Activated CD4-positive, alpha-beta T cell treated with anti-CD3 and anti-CD28 coated beads, Interleukin-2, Interleukin-4, amounts not matched to agents 100 ng/mL and 50 ng/mL, durations not matched to agents 16 hours and 8 hours (primary cell): ENCODE data around the gene TMEM37.
"Not testable (repeated sequence)": the region's sequence is repeated elsewhere in the genome, so short reads cannot be mapped to it uniquely, and the experiment has no call there.

Experiments
- DNase-seq: peaks from one replicate; pipeline ENCODE4 v3.0.0-alpha.2; 2020; ENCODE audit warnings: low spot score

Gene TMEM37, protein sequence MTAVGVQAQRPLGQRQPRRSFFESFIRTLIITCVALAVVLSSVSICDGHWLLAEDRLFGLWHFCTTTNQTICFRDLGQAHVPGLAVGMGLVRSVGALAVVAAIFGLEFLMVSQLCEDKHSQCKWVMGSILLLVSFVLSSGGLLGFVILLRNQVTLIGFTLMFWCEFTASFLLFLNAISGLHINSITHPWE

GRCh38 chr2:119431155-119431975, at the start of gene TMEM37:
TMEM37 (plus strand) TSS chr2:119431854; CDS start chr2:119431904, 50 bp downstream.
- DNase-seq, result no peak

- DNase-seq, result no peak
Observed at GRCh38 chr2:119383410-119384140, 48.1 kb upstream of the TMEM37 start.

DNA sequence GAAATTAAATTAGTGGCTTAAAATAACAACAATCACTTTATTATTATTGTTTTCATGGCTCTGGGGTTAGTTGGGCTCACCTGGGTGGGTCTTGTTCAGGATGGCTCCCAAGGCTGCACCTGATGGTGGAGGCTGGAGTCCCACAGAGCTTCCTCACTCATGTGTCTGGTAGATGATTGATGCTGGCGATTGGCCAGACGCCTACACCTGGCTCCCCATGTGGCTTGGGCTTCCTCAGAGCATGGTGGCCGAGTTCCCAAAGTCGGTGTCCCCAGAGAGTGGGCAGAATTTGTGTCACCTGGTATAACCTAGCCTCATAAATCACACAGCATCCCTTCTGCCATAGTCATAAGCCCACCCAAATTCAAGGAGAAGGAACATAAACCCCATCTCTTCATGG, 46.7 kb upstream of the TMEM37 start:
- no peak for DNase-seq

DNA sequence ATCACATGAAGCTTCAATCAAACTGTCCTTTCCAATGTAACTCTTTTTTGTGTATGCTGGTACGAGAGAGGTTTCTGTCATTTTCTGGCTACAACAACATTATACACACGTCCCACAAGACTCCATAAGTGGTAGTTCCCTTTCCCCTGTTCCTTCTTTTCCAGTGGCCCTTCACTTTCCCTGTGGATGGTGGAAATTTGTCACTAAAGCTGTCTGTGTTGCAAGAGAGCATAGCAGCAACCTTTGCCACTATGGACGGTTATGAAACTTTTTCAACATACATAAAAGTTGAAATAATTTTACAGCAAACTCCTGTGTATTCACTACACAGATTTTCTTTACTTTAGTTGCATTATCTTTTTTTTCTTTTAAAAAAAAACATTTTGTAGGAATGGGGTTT, 46.2 kb upstream of the TMEM37 start:
- no peak for DNase-seq

GRCh38 chr2:119387381-119388129, 44.1 kb upstream of the TMEM37 start:
- DNase-seq, result no peak

- no peak for DNase-seq
Observed at GRCh38 chr2:119389615-119390306, 41.9 kb upstream of the TMEM37 start.

DNA sequence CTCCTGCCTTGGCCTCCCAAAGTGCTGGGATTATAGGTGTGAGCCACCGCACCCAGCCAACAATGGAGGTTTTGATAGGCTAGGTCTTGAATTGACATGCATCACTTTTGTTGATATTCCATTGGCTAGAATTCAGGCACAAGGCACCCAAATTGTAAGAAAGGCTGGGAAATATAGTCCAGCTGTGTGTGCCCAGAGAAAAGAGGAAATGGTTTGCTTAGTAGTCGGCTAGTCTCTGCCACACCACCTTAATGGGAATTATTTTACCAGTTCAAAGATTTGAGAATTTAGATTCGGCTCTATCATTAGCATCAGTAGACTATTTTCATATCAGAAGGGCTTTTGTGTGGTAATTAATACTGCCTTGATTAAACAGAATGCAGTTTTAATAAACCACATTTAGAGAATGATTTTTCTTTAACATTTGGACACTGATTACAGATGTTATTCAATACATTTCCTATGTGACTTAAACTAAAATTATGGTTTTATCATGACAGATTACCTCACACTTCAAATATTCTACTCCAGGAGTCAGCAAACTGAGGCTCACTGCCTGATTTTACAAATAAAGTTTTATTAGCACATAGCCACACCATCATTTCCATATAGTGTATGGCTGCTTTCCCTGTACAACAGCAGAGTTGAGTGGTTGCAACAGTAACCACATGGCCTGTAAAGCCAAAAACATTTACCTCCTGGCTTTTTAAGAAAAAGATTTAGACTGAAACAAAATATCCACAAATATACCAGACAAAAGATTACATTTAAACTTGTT, 37.5 kb upstream of the TMEM37 start:
- DNase-seq, result no peak

- no peak for DNase-seq
Observed at GRCh38 chr2:119397196-119397595, 34.5 kb upstream of the TMEM37 start.

- DNase-seq, result no peak
Observed at GRCh38 chr2:119402106-119402505, 29.5 kb upstream of the TMEM37 start.

DNA sequence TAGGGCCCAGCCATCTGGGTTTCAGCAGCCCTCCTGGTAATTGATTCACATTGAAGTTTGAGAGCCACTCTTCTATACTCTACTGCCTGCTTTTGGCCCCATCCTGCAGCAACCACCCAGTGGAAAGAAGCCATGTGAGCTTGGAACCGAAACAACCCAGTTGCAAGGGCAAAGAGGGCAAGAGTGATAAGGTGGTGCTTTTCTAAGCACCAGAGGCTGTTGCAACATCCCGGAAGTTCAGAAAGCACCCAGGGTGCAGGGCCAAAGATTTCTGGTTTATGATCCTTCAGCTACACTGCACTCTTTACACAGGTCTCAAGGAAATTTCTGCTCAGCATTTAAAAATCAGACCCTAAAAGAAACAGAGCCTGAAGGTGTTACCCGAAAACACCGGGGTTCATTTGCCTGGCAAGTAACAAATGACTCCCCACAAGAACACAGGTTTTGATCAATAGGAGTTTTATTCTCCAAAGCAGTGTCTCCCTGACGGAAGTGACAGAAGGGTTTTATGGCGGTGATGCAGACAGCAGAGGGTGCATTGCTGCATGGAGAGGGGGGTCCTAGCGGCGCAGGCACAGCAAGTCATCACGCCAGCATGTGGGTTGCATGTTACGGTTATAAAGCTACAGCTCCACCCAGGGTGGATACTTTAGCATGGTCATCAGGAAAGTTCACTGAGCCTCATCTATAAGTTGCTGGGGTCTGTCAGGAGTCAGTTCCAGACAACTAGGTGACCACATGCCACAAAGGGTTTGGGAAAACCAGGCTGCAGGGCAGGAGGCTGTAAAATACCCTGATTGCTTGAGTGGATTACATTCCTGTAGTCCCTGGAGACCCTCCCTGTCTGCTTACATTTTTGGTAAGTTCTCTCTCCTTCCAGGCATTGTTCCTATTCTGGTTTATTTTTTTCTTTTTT, 28.8 kb upstream of the TMEM37 start:
- no peak for DNase-seq

DNA sequence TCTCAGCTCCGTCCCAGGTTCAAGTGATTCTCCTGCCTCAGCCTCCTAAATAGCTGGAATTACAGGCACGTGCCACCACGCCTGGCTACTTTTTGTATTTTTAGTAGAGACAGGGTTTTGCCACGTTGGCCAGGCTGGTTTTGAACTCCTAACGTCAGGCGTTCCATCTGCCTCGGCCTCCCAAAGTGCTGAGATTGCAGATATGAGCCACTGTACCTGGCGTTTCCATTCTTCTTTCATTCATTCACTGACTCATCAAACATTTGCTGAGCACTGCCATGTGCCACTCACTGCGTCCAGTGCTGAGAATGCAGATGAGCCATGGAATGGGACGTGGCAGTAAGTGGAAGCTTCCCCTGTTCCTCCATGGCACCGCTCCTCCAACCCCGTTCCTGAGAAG, 28.0 kb upstream of the TMEM37 start:
- DNase-seq, result not testable (repeated sequence)

DNA sequence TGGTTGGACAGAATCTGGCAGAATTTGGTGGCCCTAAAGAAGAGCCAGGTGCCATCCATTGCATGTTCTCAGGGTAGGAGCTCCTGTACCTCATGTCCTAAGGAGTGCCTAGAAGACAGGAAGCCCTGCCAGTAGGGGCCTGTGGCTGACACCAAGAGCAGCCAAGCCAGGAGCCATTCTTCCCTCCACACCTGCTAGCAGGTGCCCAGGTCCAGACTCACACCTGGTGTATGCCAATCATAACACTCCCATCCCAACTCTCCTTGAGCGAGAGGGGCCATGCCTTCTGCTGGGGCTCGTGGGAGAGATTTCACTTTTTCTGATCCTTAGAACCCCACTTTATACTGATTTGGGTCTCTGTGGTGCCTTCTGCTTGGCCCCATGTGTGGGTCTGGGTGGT, 26.5 kb upstream of the TMEM37 start:
- DNase-seq, result no peak

DNA sequence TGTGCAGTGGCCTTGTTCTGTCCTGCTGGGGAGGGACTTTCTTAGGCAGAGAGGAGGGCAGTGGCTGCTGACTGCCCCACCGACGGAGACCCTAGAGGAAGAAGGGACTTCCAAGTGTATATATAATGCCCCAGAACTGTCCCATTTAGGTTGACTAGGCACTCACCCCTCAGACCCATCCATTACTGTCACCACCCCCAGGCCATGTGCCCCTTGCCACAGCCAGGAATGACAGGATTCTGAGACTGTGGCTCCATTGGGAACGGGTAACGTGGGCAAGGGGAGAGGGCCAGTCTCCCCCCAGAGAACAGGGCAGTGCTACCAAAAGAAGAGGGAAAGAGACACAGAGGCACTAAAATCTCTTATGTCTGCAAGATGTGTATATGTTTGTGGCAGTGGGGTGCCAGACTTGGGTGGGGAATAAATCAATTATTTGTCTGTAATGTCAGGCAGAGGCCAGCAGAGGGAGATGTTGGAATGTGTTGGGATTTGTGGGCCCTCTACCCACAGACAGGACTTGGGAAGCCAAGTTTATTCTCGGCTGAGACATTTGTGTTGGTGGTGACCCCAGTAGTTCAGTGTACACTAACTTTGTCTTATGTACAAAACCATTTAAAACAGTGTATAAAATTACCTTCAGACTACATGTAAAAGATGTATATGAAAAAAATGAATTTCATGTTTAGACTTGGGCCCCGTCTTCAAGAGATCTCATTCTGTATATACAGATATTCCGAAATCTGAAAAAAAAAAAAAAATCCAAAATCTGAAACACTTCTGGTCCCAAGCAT, 24.0 kb upstream of the TMEM37 start:
- peak; percentile 43 for DNase-seq

DNA sequence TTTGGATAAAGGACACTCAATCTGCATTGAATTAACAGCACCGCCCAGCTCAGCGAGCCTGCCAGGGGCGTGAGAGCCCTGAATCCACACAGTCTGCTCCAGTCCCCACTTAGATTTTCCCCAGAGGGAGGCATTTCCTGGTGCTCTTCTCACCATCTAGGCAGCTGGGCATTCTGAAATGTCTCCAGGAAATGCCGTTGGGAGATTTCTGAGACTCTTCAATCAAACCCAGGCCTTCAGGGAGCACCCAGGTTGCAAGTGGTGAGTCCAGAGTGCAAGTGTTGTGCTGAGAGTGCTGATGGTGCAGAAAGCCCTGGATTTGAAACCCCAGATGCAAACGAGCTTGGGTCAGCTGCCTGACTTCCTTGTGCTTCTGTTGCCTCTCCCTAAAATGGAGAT, 23.4 kb upstream of the TMEM37 start:
- DNase-seq, result no peak

- no peak for DNase-seq
Observed at GRCh38 chr2:119409506-119409905, 22.1 kb upstream of the TMEM37 start.

- DNase-seq, result no peak
Observed at GRCh38 chr2:119414894-119415293, 16.8 kb upstream of the TMEM37 start.

DNA sequence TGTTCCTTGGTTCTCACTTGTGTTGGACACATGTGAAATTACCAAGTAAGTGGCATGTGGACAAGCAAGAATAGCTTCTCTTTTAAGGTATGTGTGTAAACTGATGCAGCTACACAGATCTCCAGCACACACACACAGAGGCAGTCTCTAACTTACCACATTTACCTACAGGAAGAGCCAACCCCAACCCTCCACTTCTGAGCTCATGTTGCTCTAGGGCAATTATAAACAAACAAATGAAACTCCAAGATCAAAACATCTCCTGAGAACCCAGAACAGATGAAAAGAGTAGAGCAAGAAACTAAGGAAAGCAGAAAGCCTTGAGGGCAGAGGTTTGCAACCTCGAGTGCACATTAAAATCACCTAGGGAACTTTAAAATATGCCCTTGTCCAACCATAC, 16.0 kb upstream of the TMEM37 start:
- no peak for DNase-seq

DNA sequence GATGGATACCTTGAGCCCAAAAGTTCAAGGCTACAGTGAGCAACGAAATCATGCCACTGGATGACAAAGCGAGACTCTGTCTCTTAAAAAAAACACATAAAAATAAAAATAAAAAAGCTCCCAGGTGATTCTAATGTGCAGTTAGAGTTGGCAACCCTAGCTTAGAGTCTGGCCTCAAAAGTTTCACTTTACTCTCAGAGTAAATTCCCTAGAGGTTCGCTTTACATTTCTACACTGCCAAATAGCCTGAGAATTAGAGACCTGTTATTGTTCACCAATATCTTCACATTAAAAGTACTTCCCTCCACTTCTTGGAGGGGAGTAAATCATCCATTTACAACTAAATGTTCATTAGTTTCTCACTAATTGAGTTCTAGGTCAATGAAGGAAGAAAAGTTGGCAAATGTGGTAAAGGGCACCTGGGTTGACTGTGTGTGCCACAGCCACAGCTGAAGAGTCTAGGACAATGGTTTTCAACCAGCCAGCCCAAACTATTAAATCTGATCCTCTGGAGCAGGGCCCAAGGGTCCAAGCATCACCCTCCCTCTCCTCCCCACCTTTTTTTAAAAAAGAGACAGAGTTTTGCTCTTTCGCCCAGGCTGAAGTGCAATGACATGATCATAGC, 15.2 kb upstream of the TMEM37 start:
- no peak for DNase-seq

DNA sequence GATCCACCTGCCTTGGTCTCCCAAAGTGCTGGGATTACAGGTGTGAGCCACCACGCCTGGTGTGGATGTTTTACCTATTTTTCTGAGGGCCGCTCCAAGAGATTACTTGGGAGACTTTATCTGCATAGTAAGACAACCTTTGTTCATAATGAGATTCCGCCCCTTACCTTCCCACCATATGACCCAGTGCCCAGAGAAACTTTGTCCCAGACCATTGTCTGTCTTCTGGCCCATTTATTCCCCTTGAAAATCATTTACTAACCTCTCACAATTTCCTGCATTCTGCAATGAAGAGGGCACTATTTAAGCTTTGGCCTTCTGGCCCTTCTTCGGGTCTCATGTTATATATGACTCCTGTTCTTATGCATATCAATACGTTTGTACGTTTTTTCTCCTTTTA, 13.7 kb upstream of the TMEM37 start:
- DNase-seq, result no peak
